DND-41 (cell line): Measurements from ENCODE around the gene KCNMA1.

Experiments used
- ATAC-seq: fragments of 200-7000 bp; cut with Tn5 transposase; 3 replicates; pipeline ENCODE4 v1.9.1; 2021; ENCODE audit warnings: low read depth; ENCODE audit not compliant: insufficient read depth
- DNase-seq: peaks from one replicate; pipeline ENCODE4 v3.0.0-alpha.2; 2020
- H2AFZ ChIP-seq: 2 replicates; pipeline ENCODE4 v1.6.0; 2012; ENCODE audit warnings: low read depth, low read length
- H3K27ac ChIP-seq: 2 replicates; pipeline ENCODE4 v1.5.1; 2012; ENCODE audit warnings: low read length, inconsistent platforms
- H3K27me3 ChIP-seq: fragments of 200-600 bp; sonication (generic); 2 replicates; pipeline ENCODE4 v1.6.0; 2012; ENCODE audit warnings: low read length, mild to moderate bottlenecking, inconsistent platforms; ENCODE audit not compliant: insufficient read depth, poor library complexity
- H3K36me3 ChIP-seq: 2 replicates; pipeline ENCODE4 v1.5.1; 2012; ENCODE audit warnings: low read length, inconsistent platforms; ENCODE audit not compliant: insufficient read depth
- H3K4me1 ChIP-seq: 2 replicates; pipeline ENCODE4 v1.5.1; 2012; ENCODE audit warnings: mild to moderate bottlenecking, low read length; ENCODE audit not compliant: insufficient read depth
- H3K4me2 ChIP-seq: 2 replicates; pipeline ENCODE4 v1.6.0; 2012; ENCODE audit warnings: mild to moderate bottlenecking, moderate library complexity, low read length, inconsistent platforms; ENCODE audit not compliant: insufficient read depth
- H3K4me3 ChIP-seq, 2 experiments: fragments of 200-600 bp in 1 of 2; shearing (Covaris generic) in 1 of 2; 2 replicates each; pipeline ENCODE4 v1.5.1; 2012 to 2016; ENCODE audit warnings: inconsistent platforms in 2 of 2, low read length in 2 of 2, mild to moderate bottlenecking in 2 of 2, low read depth in 1 of 2, moderate library complexity in 1 of 2
- H3K79me2 ChIP-seq: 2 replicates; pipeline ENCODE4 v1.6.0; 2012; ENCODE audit warnings: low read length, inconsistent platforms; ENCODE audit not compliant: insufficient read depth
- H3K9ac ChIP-seq: 2 replicates; pipeline ENCODE4 v1.6.0; 2012; ENCODE audit warnings: low read depth, mild to moderate bottlenecking, inconsistent platforms, low read length, moderate library complexity
- H3K9me3 ChIP-seq: 2 replicates; pipeline ENCODE4 v1.5.1; 2012; ENCODE audit warnings: low read length, moderate library complexity, mild to moderate bottlenecking, inconsistent platforms; ENCODE audit not compliant: insufficient read depth, severe bottlenecking
- H4K20me1 ChIP-seq: 2 replicates; pipeline ENCODE4 v1.6.0; 2012; ENCODE audit warnings: low read length; ENCODE audit not compliant: insufficient read depth
- CTCF ChIP-seq: IDR thresholded peaks from 2 replicates; pipeline ENCODE4 v1.5.1; 2012; ENCODE audit warnings: borderline replicate concordance, low read length, moderate library complexity, mild to moderate bottlenecking; ENCODE audit not compliant: poor library complexity, severe bottlenecking; ENCODE audit errors: extremely low read depth
- EZH2 ChIP-seq: IDR thresholded peaks from 3 replicates; pipeline ENCODE4 v1.6.1; 2012; ENCODE audit warnings: borderline replicate concordance, low read depth, mild to moderate bottlenecking, moderate library complexity, low read length, inconsistent platforms; ENCODE audit not compliant: severe bottlenecking

KCNMA1 gene

GRCh38 chr10:77214799-77215198, 422.8 kb downstream of the KCNMA1 start:
- DNase-seq (no peak), ATAC-seq (no peak)
- Histone ChIP-seq H3K4me2 (no peak overlapping the region), H3K27me3 (no peaks in the 10 kb centered on the region), H2AFZ (no peak overlapping the region), H3K79me2 (no peaks in the 10 kb centered on the region), H3K36me3 (no peaks in the 10 kb centered on the region), H3K9me3 (no peaks in the 10 kb centered on the region), H3K27ac (no peak overlapping the region), H3K4me3 (no peak overlapping the region), H3K4me1 (no peaks in the 10 kb centered on the region), H3K9ac (no peak overlapping the region), H4K20me1 (no peaks in the 10 kb centered on the region)
- TF ChIP-seq CTCF (no peak), EZH2 (no peak)

GRCh38 chr10:77212632-77213031, 425.0 kb downstream of the KCNMA1 start:
- no peak overlapping the region for H3K27ac ChIP-seq
- H3K4me2 ChIP-seq: no peak overlapping the region
- ATAC-seq (no peak), DNase-seq (no peak)
- H3K9me3 ChIP-seq: no peaks in the 10 kb centered on the region
- TF ChIP-seq EZH2 (no peak), CTCF (no peak)
- no peaks in the 10 kb centered on the region for H3K36me3 ChIP-seq
- H3K27me3 ChIP-seq: no peaks in the 10 kb centered on the region
- no peak overlapping the region for H3K9ac ChIP-seq
- H3K4me1 ChIP-seq: no peaks in the 10 kb centered on the region
- no peaks in the 10 kb centered on the region for H4K20me1 ChIP-seq
- no peak overlapping the region for H3K4me3 ChIP-seq
- no peak overlapping the region for H2AFZ ChIP-seq
- H3K79me2 ChIP-seq: no peaks in the 10 kb centered on the region

- Histone ChIP-seq H3K4me3 (no peak overlapping the region), H3K79me2 (no peaks in the 10 kb centered on the region), H3K27ac (no peak overlapping the region), H3K27me3 (peaks cover 3% of the 10 kb centered on the region), H3K9me3 (no peaks in the 10 kb centered on the region), H3K4me1 (no peaks in the 10 kb centered on the region), H4K20me1 (no peaks in the 10 kb centered on the region), H2AFZ (no peak overlapping the region), H3K36me3 (no peaks in the 10 kb centered on the region), H3K9ac (no peak overlapping the region), H3K4me2 (no peak overlapping the region)
- ATAC-seq (no peak), DNase-seq (no peak)
- TF ChIP-seq EZH2 (no peak), CTCF (no peak)
These were observed 427.0 kb downstream of the KCNMA1 start for GRCh38 chr10:77210645-77211044.
